Measurements from ENCODE around the gene MEG3. TPM values are rescaled to one million over a fixed set of nuclear protein-coding genes. Genes with fewer than 3 reads are reported as not detected.

MEG3 gene
- total and polyA plus RNA-seq, 2 of the 4 experiments (the other 2 are of a cell fraction) = 31.5 to 556 TPM

DNA sequence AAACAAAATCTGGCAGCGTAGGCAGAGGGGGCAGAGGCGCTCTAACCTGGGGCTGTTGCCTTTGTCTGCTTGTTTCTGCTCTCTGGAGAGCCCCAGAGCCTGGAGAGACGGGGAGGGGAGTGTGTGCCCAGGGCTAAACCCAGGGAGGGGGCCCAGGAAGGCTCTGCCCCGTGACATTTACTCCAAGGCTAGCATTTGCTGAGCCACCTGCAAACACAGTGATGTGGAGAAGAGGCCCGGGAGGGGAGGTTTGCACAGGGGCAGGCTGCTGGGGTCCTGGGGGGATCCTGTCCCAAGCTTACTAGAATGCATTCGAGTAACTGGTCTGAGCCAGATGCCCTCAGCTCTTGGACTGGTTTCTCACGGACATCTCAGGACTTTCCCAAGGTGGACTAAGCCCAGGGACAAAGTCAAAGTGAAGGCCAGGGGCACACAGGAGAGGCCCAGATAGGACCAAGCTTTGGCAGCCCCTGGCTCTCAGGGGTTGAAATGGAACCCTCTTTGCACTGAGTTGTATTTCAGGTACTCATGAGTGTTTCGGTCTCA, 12.0 kb downstream of the MEG3 start:
- in situ Hi-C loops (cut with MboI; ENCODE audit: low sequenced_read_pairs) = loop anchor here (10.0 kb wide), 1 partner anchor 433 kb away; no protein-coding TSS in a partner anchor
- no peak for TF ChIP-seq RAD21 (IDR thresholded peaks at IDR 0.05; ENCODE audit: low read length)
- H2BK120ac ChIP-seq (ENCODE audit: low read depth, low read length) = no peak overlapping the region
- dilution Hi-C loops (cut with HindIII; ENCODE audit: low sequenced_read_pairs, unreplicated experiment) = no loop called here
- ATAC-seq (ENCODE audit: low read depth) = no peak
- H3K79me1 ChIP-seq (ENCODE audit: low read depth in 1 of 2, low read length in 2 of 2) = peaks cover 11 to 48% of the 10 kb centered on the region in 2 experiments
- H3K36me3 ChIP-seq (ENCODE audit: control insufficient read depth, insufficient read depth, low read length) = peaks cover 74% of the 10 kb centered on the region
- ChIA-PET CTCF (no interaction called here), POLR2A (ENCODE audit: unreplicated experiment) (no interaction called here)
- H4K5ac ChIP-seq (ENCODE audit: low read depth, low read length) = no peak overlapping the region
- H4K8ac ChIP-seq (ENCODE audit: low read depth in 2 of 2, low read length in 2 of 2) = no peak overlapping the region
- H3K14ac ChIP-seq (replicated peaks; ENCODE audit: low read depth, low read length) = no peak overlapping the region
- DNase-seq = no peak
- no peak overlapping the region for H2BK20ac ChIP-seq (ENCODE audit: low read depth, low read length)
- no peaks in the 10 kb centered on the region for H3K9me3 ChIP-seq (ENCODE audit: control insufficient read depth, insufficient read depth, low read length)
- 90% methylated on average over 5 of the region's 8 CpGs; no CpG with 5 or more reads in 1 of the 2 experiments for WGBS, 2 experiments (ENCODE audit: extremely low coverage in 2 of 2, insufficient read length in 1 of 2)
- H3K4ac ChIP-seq (ENCODE audit: low read depth, low read length) = no peak overlapping the region
- peaks cover 3% of the 10 kb centered on the region; the same call in 1 of the 2 replicates for H3K9me1 ChIP-seq (ENCODE audit: insufficient read depth, low read length)
- peaks cover 98% of the 10 kb centered on the region for H4K20me1 ChIP-seq (ENCODE audit: insufficient read depth, low read length)
- no peak overlapping the region for H2BK5ac ChIP-seq (ENCODE audit: low read depth, low read length, poor library complexity, severe bottlenecking)
- no peaks in the 10 kb centered on the region for H3K27me3 ChIP-seq (ENCODE audit: control insufficient read depth, insufficient read depth, low read length)
- H2AK5ac ChIP-seq (ENCODE audit: low read depth, low read length) = no peak overlapping the region
- no peak overlapping the region for H3K56ac ChIP-seq (ENCODE audit: extremely low read depth, insufficient read depth, low read length)
- H3K4me2 ChIP-seq (ENCODE audit: low read depth, low read length) = no peak overlapping the region
- H3K23ac ChIP-seq (ENCODE audit: low read depth, low read length) = no peak overlapping the region
- H2AK9ac ChIP-seq (replicated peaks; ENCODE audit: low read depth, low read length, poor library complexity) = no peak overlapping the region
- H3K4me3 ChIP-seq (ENCODE audit: insufficient read depth, low read depth, low read length) = no peak overlapping the region
- H4K91ac ChIP-seq (ENCODE audit: insufficient read depth, low read depth, low read length) = no peak overlapping the region
- no peak overlapping the region for H3K9ac ChIP-seq (ENCODE audit: low read depth, low read length)
- no TSS peak for BruUV-seq (replicated peaks)
- H3K18ac ChIP-seq (ENCODE audit: low read depth, low read length) = no peak overlapping the region
- no peak overlapping the region for H2BK15ac ChIP-seq (ENCODE audit: low read depth, low read length)
- no peak overlapping the region for H2AFZ ChIP-seq (replicated peaks; ENCODE audit: low read length, poor library complexity)
- no peak overlapping the region for H3K27ac ChIP-seq (ENCODE audit: insufficient read depth, low read length)
- intact Hi-C loops (cut with micrococcal nuclease) = no loop called here
- H3K4me1 ChIP-seq (ENCODE audit: control insufficient read depth, insufficient read depth, low read length) = peaks cover 17% of the 10 kb centered on the region
